HG03196 (cell line): ENCODE measurements around the gene UTP11.
"Not testable (repeated sequence)": the region's sequence is repeated elsewhere in the genome, so short reads cannot be mapped to it uniquely, and the experiment has no call there.

Source experiments
- ATAC-seq: cut with Tn5 transposase; IDR thresholded peaks from one replicate; pipeline ENCODE4 v1.9.1; 2021; ENCODE audit not compliant: unreplicated experiment

UTP11 gene, protein sequence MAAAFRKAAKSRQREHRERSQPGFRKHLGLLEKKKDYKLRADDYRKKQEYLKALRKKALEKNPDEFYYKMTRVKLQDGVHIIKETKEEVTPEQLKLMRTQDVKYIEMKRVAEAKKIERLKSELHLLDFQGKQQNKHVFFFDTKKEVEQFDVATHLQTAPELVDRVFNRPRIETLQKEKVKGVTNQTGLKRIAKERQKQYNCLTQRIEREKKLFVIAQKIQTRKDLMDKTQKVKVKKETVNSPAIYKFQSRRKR

DNA sequence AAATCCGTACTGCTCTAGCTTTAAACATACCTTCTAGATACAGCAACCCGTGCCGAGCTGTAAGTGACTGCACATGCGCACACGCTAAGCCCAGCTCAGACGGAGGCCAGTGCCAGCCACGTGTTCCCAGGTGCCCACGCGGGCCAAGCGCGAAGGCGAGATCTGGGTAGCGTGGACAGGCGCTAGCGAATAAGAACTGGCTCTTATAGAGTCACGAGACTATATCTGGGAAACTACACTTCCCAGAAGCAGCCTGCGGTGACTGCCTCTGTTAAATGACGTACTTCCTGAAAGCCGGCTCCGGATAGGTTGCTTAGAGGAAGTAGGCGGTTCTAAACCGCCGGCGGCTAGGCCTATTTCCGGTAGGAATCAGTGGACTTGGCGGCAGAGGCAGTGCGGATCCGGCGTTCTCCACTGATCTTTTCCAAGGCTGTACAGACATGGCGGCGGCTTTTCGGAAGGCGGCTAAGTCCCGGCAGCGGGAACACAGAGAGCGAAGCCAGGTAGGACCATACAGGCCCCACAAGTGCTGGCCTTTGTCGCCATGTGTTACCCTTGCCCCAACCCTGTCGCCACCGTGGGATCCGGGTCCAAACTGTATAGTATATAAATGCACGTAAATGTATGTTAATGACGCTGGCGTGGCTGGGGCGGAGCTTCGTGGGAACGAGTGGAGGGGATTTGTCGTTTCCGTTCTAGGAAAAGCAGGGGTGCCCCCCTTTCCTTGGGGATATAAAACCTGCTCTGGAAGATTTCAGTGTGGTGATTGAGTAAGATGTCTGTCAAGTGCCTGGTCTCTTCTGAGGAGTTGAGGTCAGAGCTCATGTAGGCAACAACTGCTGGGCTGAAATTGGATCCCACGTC lies at the start of gene UTP11:
UTP11 (plus strand) TSS at position 372 of the 864 bp plus-strand sequence; CDS start at position 441, 69 bp downstream.
- peak; percentile 86 for ATAC-seq

DNA sequence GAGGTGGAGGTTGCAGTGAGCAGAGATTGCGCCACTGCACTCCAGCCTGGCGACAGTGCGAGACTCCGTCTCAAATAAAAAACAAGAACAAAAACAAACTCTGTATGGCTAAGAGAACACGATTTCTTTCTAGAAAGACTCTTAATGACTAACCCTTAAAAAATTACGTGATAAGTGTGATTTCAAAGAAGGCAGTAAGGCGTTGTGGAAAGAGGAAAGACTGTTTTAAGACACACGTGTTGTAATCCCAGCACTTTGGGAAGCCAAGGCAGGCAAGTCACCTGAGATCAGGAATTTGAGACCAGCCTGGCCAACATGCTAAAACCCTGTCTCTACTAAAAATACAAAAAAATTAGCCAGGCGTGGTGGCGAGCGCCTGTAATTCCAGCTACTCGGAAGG lies 48.4 kb upstream of the UTP11 start:
- not testable (repeated sequence) for ATAC-seq

DNA sequence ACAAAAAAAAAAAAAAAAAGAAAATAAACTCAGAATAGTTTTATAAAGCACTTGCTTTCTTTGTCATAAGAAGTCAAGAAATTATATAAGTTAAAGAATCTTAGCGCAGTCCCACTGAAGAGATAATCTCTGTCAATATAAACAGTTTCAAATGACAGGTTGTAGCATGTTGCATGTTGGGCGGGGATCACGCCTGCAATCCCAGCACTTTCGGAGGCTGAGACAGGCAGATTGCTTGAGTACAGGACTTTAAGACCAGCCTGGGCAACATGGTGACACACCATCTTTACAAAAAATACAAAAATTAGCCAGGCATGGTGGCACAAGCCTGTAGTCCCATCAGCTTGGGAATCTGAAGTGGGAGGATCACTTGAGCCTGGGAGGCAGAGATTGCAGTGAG lies 47.2 kb upstream of the UTP11 start:
- no peak for ATAC-seq

DNA sequence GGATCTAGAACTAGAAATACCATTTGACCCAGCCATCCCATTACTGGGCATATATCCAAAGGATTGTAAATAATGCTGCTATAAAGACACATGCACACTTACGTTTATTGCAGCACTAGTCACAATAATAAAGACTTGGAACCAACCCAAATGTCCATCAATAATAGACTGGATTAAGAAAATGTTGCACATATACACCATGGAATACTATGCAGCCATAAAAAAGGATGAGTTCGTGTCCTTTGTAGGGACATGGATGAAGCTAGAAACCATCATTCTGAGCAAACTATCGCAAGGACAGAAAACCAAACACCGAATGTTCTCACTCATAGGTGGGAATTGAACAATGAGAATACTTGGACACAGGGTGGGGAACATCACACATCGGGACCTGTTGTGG lies 38.9 kb upstream of the UTP11 start:
- not testable (repeated sequence) for ATAC-seq

DNA sequence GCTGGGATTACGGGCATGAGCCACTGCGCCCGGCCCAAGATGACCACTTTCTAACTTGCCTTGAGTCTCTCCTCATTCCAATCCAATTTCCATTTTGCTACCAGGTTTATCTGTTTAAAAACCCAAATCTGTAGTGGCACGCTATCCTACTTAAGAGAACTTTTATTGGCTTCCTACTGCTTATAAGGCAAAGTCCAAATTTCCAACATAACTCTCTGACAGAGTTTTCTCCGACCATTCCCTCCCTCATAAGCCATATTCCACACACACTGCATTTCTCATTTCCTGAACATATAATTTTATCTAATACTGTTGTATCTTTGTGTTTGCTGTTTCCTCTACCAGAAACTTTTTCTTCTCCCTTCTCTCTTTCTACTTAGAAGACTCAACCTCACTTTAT lies 38.0 kb upstream of the UTP11 start:
- ATAC-seq: no peak

DNA sequence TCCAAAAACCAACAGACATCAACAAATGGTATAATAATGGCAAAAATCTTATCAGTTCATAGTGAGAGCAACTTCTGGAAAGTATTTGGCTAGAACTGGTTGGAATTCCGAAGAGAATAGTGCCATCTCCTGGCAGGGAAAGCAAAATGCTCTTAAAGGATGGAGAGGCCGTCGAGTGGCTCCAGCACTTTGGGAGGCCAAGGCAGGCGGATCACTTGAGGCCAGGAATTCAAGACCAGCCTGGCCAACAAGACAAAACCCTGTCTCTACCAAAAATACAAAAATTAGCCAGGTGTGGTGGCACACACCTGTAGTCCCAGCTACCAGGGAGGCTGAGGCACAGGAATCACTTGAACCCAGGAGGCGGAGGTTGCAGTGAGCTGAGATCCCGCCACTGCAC lies 37.5 kb upstream of the UTP11 start:
- ATAC-seq: not testable (repeated sequence)

DNA sequence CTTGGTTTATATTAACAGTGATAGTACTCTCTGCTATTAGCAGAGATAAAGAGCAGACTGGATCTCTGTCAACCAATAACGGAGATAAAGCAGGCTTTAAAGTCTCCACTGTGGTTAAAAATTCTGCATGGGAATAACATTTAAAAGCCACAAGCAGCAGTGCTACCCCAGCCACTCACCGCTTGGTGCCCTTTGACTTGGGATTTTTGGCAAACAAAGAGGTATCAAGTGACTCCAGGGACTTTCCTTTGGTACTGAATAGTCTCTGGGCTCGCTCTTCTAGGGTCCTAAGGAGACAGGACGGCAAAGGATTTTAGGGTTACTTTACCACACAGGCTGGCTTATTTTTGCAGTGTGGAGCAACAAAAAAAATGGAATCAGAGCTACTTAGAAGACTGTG lies 34.0 kb upstream of the UTP11 start:
- no peak for ATAC-seq

DNA sequence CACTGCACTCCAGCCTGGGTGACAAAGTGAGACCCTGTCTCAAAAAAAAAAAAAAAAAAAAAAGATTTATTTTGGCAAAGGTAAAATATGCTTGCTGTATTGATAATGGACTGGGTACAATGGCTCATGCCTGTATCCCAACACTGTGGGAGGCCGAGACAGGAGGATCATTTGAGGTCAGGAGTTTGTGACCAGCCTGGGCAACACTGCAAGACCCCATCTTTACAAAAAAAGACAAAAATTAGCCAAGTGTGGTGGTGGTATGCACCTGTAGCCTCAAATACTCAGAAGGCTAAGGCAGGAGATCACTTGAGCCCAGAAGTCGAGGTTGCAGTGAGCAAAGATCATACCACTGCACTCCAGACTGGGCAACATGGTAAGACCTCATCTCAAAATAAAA lies 29.0 kb upstream of the UTP11 start:
- no peak for ATAC-seq

DNA sequence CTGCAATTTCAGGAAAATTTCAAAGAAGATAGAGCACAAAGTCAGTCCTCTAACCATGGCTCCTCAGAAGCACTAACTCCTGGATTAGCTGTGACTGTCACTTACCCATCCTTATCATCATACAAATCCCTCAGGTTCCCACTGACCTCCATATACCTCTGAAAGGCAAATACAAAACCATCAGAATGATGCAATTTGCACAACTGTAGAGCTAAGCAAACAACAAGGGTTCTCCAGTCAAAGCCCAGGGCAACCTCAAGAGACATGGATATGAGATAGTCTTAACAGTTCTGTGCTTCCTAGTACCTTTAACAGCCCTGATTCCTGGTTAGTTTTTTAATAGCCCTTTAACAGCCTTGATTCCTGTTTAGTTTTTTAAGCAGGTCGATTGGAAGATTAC lies 24.9 kb upstream of the UTP11 start:
- no peak for ATAC-seq

DNA sequence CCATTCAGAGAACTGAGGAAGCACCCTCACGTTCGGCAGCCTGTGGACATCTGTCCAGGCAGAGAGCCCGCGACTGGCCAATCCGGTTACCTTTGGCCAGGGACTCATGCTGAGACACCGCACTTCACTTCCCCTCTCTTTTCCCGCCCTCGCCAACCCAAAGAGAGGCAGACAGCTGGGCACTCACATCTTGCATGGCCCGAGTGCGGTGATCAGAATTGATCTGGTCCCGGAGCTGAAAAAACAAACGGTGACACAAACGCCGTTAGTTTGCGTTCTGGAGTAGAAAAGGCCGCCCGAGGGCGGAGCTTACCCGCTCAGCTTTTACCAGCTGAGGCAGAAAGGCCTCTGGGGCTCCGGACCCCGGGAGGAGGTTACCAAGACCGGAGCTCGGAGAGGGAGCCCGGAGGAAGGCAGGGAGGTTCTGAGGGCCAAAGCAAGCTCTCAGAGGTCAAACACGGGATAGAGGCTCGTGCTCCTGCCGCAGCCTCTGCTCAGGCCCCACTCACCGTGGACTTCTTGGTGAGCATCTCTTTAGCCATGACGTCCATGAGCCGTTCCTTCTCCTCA lies 23.1 kb upstream of the UTP11 start:
- no peak for ATAC-seq

DNA sequence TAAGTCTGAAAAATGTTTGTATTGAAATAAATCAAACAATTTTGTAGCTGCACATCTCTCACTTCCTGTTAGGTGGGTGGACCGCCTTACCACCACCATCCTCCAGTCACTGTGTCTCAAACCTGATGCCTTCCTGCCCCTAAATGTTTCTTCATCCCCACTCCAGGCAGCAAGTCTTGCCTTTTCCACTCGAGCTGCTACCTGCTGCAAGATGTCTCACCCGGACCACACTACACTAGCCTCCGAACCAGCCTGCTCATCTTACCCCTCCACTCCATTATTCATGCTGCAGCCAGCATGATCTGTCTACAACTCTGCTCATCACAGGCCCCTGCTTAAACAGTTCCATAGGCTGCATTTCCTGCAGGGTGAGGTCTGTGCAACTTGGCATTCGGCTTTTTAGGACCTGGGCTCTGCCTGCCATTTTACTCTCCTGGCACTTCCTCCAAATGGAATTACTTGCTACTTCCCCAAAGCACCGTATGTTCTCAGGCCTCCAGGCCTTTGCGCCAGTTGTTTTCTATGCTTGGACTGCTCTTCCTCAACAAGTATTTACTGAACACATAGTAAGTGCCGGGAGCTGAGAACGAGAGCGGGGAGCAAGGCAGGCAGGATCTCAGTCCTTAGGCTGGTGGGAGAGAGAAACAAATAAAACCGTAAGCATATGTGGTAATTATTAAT lies 17.5 kb upstream of the UTP11 start:
- no peak for ATAC-seq

DNA sequence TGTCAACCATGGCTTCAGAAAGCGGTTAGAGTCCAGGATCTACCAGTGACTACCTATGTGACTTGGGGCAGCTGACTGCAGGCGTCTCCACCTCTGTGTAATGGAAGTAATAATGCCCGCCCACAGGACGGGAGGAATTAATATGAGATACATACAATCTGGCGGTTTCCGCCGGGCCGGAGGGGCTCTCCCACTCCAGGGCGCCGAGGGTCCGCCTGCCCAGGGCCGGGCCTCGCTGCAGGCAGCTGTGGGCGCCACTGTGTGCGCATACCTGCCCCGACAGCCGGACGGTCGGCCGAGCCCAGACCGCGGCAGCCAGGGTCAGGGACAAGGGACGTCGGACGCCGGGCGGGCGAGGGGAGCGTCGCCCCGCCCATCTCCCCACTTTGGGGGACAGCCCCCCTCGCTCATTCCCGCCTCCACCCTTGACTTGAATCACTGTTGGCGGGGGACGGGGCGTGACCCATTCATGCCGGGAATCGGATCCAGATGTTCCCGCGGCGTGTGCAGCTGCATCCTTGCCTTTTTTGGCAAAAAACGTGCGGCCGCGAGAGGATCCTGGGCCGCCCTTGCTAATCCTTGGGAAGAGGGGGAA lies 16.7 kb upstream of the UTP11 start:
- no peak for ATAC-seq

DNA sequence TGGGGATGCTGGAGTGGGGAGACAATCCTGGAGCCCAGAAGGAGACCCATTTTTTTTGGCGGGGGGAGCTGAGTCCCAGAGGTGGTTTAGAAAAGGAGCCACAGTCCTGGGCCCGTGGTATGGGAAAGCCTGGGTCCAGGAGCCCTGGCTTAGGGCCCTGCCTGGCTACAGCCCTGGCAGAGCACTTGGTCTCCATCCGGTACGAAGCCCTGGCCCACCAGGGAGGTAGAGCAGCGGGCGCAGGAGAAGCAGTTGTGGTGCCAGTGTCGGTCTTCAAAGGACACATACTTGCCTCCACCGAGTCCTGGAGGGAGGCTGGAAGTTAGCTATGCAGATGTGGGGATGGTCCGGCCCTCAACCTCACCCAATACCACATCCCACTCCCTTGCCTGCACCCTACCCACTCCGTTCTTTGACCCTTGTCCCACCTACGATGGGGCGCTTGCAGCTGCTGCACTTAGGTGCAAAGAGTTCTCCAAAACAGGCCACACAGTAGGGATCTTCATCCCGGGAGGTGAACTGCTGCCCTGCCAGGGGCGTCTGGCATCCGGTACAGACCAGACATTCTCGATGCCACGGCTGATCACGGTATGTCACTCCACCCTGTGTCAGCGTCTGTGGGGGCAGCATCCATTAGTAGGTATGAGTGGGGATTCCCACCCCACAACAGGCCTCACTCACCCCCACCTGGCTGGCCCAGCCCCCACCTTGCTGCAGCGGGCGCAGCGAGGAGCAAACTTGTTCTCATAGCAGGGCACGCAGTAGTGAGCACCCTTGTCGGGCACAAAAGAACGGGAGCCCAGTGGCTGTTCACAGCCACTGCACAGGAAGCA lies 15.1 kb upstream of the UTP11 start:
- no peak for ATAC-seq

DNA sequence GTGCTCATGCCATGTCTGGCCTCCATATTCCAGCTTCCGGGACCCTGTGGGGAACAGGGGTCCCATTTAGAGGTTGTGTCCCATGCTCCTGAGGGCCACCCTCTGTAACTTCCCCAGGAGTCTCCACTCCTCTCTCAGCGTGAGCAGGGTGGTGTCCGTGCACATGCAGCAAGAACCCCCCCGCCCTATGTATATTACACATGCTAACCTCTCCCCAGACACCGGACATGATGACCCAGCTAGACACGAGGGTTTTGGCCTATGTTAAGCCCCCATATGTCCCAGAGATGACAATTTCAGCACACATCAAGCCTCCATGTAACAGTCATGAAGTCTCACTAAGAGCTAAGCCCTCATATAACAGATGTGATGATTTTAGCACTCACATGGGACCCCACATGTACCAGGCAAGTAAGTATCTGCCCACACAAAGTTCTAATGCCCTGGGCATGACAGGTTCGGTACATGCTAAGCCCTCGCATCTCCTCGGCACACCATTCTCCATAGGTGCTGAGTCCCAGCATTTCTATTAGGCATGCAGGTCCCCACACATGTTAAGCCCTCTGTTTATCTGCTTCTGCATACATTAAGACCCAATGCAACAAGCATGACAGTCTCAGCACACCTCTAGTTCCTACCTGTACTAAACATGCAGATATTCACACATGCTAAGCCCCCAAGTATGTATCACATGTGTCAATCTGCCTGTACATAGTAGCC lies 14.3 kb upstream of the UTP11 start:
- ATAC-seq: no peak

DNA sequence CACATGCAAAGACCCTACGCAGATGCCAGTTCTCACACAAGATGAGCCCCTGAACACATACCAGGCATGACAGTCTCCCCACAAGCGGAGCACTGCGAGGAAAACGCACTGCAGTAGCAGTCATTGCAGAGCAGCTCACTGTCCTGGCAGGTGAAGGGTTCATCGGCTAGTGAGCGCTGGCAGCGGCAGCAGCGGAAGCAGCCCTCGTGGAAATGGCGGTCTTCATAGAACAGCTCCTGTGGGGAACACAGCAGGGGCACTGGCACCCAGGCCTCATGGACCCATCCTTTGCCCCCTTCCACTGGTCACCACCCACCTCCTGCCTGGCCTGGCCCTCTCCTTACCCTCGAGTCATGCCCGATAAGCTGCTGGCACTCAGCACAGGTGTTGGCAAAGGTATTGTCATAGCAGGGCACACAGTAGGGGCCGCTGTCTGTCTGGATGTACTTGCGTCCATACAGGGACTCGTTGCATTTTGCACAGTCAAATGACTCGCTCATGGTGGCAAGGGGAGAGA lies 13.6 kb upstream of the UTP11 start:
- ATAC-seq: no peak

DNA sequence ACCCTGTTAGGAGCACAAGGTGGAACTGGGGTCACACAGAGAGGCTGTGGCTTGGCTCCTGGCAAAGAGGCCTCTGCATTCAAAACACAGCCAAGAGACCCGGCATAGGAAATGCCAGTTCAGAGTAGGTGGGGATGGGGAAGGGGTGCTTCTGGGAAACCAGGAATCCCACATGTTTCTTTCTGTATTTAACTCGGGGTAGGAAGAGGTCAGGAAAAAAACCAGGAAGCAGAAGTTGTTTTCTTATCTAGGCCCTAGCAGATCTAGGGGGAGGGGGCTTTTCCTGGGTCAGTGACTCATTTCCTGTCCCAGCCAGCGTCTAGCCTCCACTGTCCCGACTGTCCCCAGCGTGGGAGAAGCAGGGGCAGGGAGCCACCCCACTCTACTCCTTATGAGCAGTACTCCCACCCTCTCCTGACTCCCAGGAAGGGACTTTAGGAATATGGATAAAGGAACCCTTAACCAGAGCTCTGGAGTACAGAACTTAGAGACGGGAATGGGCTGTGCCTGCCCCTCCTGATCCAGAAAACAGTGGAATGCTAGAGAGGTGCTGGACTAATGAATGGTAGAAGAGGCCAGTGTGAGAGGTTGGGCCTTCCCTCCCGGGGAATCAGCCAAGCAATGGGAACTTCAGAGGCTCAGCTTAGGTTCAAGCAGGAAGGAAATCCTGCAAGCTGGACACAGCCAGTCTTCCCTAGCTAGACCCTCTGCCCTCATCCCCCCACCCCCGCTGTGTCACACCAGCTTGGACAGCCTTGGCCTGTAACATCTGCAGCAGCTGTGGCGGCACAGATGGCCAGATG lies 12.9 kb upstream of the UTP11 start:
- ATAC-seq: no peak

DNA sequence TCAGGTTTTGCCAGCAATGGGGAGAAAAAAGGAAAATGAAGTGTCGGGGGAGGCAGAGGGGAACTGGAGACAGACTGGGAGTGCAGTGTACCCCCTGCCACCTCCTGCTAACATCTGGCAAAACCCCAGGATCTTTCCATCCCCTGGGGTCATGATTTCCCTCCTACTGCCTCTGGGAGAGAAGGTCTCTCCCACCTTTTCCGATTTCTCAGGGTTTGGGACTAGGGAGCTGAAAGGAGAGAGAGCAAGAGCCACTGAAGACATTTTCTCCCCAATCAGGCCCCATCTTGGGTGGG lies 12.4 kb upstream of the UTP11 start:
- no peak for ATAC-seq

DNA sequence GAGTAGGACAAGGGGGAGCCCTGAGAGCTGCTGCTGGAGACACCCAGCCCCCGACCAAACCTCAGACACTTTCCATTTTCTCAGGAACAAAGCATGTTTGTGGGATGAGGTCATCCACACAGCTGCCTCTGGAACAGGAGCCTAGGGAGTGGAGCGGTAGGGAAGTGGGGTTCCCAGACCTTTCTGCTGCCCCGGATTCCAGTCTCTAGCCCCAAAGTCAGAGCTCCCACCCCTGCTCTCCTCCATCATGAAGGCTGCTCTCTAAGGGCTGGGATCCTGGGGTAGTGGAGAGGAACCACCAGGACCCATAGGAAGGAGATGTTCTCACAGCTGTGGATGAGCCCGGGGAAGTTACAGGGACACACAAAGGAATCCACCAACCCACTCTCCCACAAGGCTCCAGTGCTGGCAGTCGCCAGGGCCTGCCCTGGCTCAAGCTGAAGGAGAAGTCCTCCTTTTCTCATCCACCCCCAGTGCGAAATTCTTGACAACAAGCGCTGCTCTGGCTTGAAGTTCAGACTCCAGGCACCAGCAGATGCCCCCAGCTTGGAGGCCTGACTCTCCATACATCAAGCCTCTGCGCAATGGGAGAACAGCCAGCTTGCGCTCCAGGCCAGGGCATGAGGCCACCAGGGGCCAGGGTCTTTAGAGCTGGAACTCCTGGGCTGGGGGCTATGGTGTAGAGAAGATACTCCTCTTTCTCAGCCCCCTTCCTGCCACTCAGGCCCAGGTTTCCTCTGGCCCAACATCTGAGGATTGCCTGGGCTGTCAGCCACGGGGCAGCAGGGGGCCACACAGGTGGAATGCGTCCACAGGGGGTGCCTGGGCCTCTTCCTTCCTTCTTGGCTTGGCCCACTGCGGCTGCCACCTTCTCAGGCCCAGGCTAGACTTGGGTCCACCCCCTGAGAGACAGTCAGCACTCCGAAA lies 11.7 kb upstream of the UTP11 start:
- no peak for ATAC-seq
